Measurements from ENCODE around the gene LRWD1.

LRWD1 gene

DNA sequence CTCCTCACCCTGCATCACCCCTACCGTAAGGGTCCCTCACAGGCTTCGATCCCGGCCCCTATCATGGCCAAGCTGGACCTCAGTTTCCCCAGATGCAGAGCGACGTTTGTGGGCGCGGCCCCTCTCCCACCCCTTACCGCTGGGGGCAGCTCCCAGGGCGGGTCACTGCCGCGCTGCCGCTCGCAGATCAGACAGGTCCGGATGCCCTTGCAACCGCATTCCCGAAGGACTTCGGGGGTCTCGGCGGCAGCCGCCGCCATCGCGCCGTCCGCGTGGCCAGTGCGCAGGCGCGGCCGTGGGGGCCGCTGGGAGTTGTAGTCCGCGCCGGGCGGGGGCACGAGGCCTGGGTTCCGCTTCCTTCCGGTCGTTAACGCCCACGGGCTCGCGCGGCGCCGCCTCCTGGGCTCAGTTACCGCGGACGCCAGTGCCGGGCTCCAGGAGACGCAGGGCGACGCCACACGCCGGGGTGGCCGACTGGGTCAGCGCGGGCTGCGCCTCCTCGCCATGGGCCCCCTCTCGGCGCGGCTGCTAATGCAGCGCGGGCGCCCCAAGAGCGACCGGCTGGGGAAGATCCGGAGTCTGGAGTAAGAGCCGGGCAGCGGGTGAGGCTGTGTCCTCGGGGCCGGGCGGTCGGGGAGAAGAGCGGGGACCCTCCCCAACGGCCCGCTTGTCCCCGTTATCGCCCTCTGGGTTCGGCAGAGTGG, at the start of gene LRWD1, which contains the start of gene ALKBH4:
LRWD1 (plus strand) TSS at position 408 of the 704 bp plus-strand sequence; CDS start at position 505, 97 bp downstream.
ALKBH4 (minus strand) TSS at position 287 of the 704 bp plus-strand sequence; CDS start at position 260, 27 bp downstream.
- peak; percentile 92 to 98 for DNase-seq

- DNase-seq, result peak; percentile 37 to 50
Measured at GRCh38 chr7:102415685-102416225, 49.0 kb upstream of the LRWD1 start.

DNA sequence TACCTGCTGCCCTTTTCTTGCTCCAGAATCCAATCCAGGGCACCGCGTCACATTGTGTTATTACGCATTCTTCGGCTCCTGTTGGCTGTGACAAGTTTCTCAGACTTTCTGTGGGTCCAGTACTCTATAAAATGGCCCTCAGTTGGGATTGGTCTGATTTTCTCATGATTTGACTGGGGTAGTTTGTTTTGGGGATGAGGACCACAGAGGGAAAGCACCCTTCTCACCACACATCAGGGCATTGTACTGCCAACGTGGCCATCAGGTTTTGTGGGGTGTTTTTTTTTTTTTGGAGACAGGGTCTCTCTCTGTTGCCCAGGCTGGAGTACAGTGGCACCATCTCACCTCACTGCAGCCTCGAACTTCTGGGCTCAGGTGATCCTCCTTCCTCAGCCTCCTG, 48.4 kb upstream of the LRWD1 start:
- no peak for DNase-seq

DNA sequence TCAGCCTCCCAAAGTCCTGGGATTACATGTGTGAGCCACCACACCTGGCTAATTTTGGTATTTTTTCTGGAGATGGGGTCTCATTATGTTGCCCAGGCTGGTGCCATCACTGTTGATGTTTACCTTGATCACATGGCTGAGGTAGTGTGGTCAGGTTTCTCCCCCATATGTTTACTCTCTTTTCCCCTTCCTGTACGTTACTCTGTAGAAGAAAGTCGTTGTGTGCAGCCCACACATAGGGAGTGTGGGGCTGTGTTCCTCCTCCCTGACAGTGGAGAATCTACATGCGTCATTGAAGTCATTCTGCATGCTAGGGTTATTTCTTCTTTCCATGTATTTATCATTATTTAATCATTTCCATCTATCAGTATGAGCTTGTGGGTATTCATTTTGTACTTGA, 47.7 kb upstream of the LRWD1 start:
- DNase-seq, result peak in 1 of 2 experiments; percentile 28

DNA sequence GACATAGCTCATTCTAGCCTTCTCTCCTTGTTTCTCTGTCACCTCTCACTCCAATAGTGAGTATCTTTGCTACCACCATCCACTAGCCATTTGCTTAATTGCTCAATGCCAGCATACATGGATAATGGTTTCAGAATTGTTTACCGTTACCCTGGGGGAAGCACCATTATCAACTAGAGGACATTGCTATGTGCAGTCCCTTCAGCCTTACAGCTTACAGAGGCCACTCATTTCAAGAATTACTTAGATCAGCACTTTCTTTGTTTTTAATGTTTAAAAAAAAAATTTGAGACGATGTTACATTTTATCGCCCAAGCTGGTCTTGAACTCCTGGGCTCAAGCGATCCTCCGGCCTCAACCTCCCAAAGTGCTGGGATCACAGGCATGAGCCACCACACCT, 46.2 kb upstream of the LRWD1 start:
- DNase-seq, result no peak

DNA sequence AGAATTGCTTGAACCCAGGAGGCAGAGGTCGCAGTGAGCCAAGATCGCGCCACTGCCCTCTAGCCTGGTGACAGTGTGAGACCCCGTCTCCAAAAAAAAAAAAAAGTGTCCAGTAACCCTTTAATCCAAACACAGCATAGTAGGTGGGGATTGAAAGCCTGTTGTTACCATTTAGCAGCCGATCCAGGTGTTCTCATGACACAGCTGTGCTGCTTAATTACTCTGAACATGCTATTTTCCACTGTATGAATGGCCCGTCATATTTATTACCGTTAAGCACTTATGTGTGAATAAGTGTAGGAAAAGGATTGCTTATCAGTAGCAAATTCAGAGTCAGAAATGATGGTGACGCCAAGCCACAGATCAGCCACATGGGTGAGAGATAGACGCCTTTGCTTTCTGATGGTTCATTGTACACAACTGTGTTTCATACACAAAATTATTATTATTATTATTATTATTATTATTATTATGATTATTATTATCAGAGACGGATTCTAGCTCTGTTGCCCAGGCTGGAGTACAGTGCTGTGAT, 43.0 kb upstream of the LRWD1 start:
- no peak for DNase-seq

GRCh38 chr7:102424129-102424551, 40.6 kb upstream of the LRWD1 start:
- DNase-seq, result no peak

- DNase-seq, result no peak
Measured at GRCh38 chr7:102424787-102425218, 40.0 kb upstream of the LRWD1 start.

GRCh38 chr7:102425639-102426267, 39.0 kb upstream of the LRWD1 start:
- peak; percentile 77 to 87 for DNase-seq

DNA sequence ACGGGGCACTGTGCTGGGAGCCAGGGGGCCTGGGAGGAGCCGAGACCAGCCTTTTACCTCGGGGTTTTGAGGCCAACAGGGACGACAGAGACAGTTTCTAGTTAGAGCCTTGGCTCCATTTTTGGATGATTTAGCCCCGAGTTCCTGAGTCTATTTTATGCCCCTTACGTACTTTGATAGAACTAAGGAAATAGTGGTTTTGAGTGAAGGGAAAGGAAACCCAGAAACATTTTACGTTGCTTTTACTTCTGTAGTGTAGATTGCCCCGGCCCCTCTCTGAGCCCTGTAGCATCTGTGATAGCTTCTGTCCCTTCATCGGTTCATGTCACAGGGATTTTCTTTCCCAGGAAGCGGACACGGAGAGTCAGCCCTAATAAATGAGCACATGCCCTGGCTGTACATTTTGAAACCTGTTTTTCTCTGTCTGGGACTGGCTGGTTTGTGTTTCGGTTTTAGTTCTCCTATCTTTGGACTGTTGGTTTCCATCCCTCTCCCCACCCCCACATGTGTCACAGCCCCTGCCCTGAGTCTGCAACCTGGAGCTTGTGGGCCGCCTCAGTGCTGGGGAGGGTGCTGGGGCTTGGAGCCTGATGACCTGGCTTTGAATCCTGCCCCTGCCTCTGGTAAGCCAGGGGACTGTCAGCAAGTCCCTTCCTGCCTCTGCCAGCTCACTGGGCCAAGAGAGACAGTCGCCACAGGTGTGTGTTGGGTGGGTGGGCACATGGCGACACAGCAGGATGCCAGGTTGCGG, 38.3 kb upstream of the LRWD1 start:
- DNase-seq, result peak; percentile 65 to 86

DNA sequence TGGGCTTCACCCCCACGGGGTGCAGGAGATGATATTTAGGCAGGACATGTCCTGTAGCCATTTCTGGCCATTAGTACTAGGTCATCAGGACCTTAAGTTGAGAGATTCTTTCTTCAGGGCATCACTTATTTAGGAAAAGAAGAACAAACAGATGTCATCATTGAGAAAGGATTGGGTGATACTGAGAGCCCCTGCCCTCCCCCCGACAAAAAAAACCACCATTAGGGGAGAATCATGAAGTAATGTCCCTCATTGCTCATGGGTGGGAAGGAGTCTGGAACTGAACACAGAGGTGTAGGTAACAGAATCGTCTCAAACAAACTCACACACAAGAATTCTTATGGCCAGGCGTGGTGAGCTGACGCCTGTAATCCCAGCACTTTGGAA, 37.8 kb upstream of the LRWD1 start:
- no peak for DNase-seq

GRCh38 chr7:102429141-102429899, 35.5 kb upstream of the LRWD1 start:
- no peak for DNase-seq

DNA sequence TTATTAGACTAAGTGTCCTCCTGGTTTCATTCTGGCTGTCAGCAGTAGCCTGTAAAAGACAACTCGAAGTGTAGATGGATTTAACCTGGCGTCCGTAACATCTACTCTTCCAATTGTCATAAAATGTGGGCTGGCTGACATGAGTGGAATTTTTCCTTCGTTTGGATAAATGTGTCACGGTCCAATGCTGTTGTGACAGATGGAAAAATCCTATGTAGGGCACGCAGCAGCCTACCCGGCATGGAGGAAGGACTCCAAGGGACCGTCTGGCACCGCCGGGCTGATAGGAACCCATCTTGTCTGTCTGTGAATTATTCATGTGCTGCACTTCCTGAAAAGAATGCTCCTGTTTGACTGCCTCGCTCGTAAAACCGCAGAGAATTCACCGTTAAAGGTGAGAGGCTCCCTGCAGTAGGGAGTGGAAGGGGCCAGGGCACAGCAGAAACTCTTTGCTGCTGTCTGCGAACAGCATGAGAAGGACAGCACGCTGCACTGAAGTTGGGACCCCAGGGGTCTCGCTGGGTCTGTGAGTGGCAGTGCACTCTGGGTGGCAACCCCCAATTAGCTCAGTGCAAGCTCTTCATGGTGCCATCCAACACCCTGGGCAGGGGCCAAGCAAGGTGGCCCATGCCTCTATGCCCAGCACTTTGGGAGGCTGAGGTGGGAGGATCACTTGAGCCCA, 33.0 kb upstream of the LRWD1 start:
- peak; percentile 39 to 67 for DNase-seq

GRCh38 chr7:102432442-102433218, 32.2 kb upstream of the LRWD1 start:
- DNase-seq, result no peak

- peak; percentile 86 to 89 for DNase-seq
Measured at GRCh38 chr7:102433219-102434038, 31.4 kb upstream of the LRWD1 start, which contains the start of gene ORAI2. ORAI2 (plus strand) TSS chr7:102433575; CDS start chr7:102438957, 5,382 bp downstream.

GRCh38 chr7:102434039-102434486, 30.7 kb upstream of the LRWD1 start:
- no peak for DNase-seq

DNA sequence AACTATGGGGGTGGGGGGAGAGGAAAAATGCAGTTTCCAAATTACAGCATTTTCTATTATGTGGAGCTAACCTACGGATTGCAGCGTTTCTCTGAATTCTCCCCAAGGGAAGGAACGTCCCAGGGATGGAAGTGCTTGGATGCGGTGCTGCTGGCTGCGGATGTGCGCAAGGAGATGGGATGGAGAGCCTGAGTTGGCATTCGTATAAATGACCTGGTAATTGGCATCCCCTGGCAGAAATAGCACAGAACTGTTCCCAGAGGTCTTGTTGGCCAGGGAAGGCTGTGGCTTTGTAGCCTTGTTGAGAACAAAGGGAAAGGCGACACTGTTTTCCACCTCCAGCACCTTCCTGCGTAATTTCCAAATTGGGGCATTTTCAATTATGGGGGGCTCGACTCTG, 28.7 kb upstream of the LRWD1 start:
- no peak for DNase-seq

- no peak for DNase-seq
Measured at GRCh38 chr7:102439963-102440795, 24.6 kb upstream of the LRWD1 start.
